GM12878 (cell line): ENCODE results near the gene COPG2.

ENCODE experiments used
- FOS ChIP-seq: IDR thresholded peaks from 3 replicates; pipeline ENCODE4 v1.6.1; 2011; ENCODE audit warnings: borderline replicate concordance; ENCODE audit not compliant: insufficient read length; ENCODE audit errors: extremely low read depth
- MYC ChIP-seq: IDR thresholded peaks from 2 replicates; pipeline ENCODE4 v1.6.1; 2011; ENCODE audit warnings: mild to moderate bottlenecking, low read length, moderate library complexity, inconsistent platforms; ENCODE audit not compliant: insufficient read depth, insufficient replicate concordance, insufficient read length, severe bottlenecking
- NRF1 ChIP-seq: conservative IDR thresholded peaks from 2 replicates; pipeline ENCODE4 v1.6.1; 2011; ENCODE audit warnings: mild to moderate bottlenecking, low read depth, low read length, improper control_type of control experiment
- POLR2A ChIP-seq: IDR thresholded peaks from 2 replicates; pipeline ENCODE4 v1.6.1; 2011; ENCODE audit warnings: low read depth, mild to moderate bottlenecking, low read length
- POLR2AphosphoS5 ChIP-seq: IDR thresholded peaks from 2 replicates; pipeline ENCODE4 v1.6.1; 2011; ENCODE audit warnings: mild to moderate bottlenecking, low read length, inconsistent platforms
- RCOR1 ChIP-seq: conservative IDR thresholded peaks from 2 replicates; pipeline ENCODE4 v1.6.1; 2012; ENCODE audit warnings: low read depth, low read length, improper control_type of control experiment
- STAT1 ChIP-seq: fragments of 450-650 bp; conservative IDR thresholded peaks from 2 replicates; pipeline ENCODE4 v1.6.1; 2014; ENCODE audit warnings: antibody characterized with exemption, mild to moderate bottlenecking
- SUZ12 ChIP-seq: fragments of 200-600 bp; sonication (generic); IDR thresholded peaks from one replicate; pipeline ENCODE4 v1.6.1; 2018; ENCODE audit warnings: antibody characterized with exemption, mild to moderate bottlenecking; ENCODE audit not compliant: unreplicated experiment
- TBL1XR1 ChIP-seq: IDR thresholded peaks from 2 replicates; pipeline ENCODE4 v1.6.1; 2012; ENCODE audit warnings: low read depth, low read length, improper control_type of control experiment
- YY1 ChIP-seq: IDR thresholded peaks from 2 replicates; pipeline ENCODE4 v1.6.1; 2011; ENCODE audit warnings: low read depth, mild to moderate bottlenecking, low read length
- TF ChIP-seq, protein P1 (sequence below), 3 experiments: IDR thresholded peaks in 2 of 3; conservative IDR thresholded peaks in 1 of 3; 2 replicates each; pipeline ENCODE4 v1.5.1; 2011; ENCODE audit warnings: low read depth in 3 of 3, low read length in 3 of 3, mild to moderate bottlenecking in 3 of 3, control low read depth in 2 of 3, moderate library complexity in 2 of 3, inconsistent platforms in 1 of 3, mixed read lengths in 1 of 3; ENCODE audit not compliant: control insufficient read depth in 2 of 3, insufficient read depth in 1 of 3; ENCODE audit errors: extremely low read depth in 1 of 3
- TF ChIP-seq, protein P2 (sequence below): IDR thresholded peaks from 2 replicates; pipeline ENCODE4 v1.6.1; 2012; ENCODE audit warnings: low read depth, low read length, improper control_type of control experiment

DNA sequence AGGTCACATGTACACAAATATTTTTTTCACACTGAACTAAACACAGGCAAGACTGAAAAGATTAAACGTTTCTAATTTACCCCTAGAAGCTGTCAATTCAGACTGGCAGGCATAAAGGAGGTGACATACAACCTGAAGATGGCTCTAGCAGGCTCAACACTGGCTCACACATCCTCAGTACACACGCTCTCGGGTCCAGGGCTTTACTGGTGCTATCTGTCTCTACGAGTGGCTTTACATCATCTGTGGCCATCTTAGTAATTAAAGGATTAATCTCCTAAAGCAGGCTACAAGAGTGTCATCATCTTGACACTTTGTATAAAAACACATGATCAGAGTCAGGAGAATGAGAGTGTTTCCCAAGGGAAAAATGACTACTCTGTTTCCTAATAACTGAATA is 57.3 kb downstream of the COPG2 start:
- TF ChIP-seq, protein P1, sequence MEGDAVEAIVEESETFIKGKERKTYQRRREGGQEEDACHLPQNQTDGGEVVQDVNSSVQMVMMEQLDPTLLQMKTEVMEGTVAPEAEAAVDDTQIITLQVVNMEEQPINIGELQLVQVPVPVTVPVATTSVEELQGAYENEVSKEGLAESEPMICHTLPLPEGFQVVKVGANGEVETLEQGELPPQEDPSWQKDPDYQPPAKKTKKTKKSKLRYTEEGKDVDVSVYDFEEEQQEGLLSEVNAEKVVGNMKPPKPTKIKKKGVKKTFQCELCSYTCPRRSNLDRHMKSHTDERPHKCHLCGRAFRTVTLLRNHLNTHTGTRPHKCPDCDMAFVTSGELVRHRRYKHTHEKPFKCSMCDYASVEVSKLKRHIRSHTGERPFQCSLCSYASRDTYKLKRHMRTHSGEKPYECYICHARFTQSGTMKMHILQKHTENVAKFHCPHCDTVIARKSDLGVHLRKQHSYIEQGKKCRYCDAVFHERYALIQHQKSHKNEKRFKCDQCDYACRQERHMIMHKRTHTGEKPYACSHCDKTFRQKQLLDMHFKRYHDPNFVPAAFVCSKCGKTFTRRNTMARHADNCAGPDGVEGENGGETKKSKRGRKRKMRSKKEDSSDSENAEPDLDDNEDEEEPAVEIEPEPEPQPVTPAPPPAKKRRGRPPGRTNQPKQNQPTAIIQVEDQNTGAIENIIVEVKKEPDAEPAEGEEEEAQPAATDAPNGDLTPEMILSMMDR (IDR thresholded peaks at IDR 0.05 in 2 of 3, conservative IDR thresholded peaks at IDR 0.05 in 1 of 3; ENCODE audit: control insufficient read depth in 2 of 3, extremely low read depth in 1 of 3, insufficient read depth in 1 of 3, low read depth in 3 of 3, low read length in 3 of 3), result no peak
- TF ChIP-seq FOS (no peak), SUZ12 (no peak), POLR2AphosphoS5 (no peak), STAT1 (no peak), NRF1 (no peak), POLR2A (no peak), YY1 (no peak), RCOR1 (no peak), TBL1XR1 (no peak), MYC (no peak)
- TF ChIP-seq, protein P2, sequence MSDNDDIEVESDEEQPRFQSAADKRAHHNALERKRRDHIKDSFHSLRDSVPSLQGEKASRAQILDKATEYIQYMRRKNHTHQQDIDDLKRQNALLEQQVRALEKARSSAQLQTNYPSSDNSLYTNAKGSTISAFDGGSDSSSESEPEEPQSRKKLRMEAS, result no peak
